ENCODE measurements around the gene PPM1H.
"Not testable (repeated sequence)": the region's sequence is repeated elsewhere in the genome, so short reads cannot be mapped to it uniquely, and the experiment has no call there.

Gene PPM1H

GRCh38 chr12:62681306-62681705 is 253.6 kb downstream of the PPM1H start:
- no peak for DNase-seq (ENCODE audit: low read depth)

DNA sequence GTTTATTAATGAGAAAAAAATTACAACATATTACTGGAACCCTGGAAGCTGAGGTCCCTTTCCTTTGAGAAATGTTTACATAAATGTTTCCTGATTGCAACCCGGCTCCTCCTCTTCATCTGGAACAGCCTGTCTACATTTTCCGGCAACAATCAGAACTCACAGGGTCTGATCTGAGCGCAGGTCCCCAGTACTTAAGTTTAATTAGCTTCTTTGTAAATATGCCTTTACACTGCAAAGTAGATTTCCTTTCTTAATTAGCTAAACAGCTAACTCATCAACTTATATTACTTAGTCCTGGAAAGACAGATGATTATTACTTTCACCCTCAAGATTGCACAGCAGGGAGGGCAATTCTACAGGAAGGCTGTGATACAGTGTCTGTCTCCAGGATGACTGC is 255.3 kb downstream of the PPM1H start:
- DNase-seq (ENCODE audit: low read depth) = no peak

DNA sequence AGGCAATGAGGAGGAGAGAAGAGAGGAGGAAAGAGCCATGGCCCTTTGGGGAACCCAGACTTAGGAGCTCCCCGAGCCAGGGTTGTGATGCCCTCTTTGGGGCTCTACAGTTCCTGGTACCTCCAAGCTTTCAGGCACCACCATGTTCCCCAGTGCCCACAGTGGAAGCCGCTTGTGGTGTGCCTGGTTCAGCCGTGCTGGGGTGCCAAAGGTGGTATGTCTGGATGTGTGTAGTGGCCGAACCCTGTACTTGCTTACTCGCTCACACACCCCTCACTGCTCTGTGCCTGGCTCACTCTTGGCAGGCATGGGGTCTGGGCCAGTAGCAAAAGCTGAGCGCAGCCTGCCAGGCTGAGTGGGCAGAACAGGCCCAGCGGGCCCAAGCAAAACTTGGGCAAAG is 257.6 kb downstream of the PPM1H start:
- no peak for DNase-seq (ENCODE audit: low read depth)

DNA sequence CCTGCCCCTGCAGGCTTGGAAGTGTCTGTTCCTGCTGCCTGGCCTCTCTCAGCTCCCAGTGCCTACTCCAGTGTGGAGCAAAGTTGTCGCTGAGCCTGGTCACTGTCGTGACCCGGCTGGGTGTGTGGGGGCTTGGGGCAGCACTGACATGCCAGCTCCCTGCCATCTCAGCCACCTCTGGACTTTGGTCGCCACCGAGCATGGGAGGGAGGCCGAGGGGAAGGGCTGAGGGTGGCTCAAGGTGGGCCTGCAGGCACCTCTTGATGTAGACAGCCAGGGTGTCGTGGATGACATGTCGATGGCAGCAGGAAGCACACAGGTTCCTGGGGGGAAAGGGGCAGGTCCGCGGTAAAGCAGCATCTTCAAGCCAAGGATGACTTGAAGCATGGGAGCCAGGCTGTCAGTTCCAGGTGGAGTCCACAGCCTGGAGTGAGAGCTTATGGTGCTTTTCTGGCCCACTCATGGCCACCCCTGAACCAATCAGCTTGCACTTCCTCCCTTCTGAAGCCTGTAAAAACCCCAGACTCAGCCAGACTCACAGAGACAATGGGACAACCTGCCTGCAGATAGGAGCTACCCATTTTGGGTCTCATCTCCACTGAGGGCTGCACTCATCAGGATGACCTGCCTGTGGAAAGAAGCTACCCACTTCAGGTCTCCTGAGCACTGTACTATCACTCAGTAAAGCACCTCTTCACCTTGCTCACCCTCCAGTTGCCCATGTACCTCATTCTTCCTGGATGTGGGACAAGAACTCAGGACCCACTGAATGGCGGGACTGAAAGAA is 258.2 kb downstream of the PPM1H start:
- no peak for DNase-seq (ENCODE audit: low read depth)

- no peak for DNase-seq (ENCODE audit: low read depth)
These were observed 261.7 kb downstream of the PPM1H start for GRCh38 chr12:62673028-62673815.

- DNase-seq (ENCODE audit: low read depth) = no peak
These were observed 263.8 kb downstream of the PPM1H start for GRCh38 chr12:62670986-62671720.

DNA sequence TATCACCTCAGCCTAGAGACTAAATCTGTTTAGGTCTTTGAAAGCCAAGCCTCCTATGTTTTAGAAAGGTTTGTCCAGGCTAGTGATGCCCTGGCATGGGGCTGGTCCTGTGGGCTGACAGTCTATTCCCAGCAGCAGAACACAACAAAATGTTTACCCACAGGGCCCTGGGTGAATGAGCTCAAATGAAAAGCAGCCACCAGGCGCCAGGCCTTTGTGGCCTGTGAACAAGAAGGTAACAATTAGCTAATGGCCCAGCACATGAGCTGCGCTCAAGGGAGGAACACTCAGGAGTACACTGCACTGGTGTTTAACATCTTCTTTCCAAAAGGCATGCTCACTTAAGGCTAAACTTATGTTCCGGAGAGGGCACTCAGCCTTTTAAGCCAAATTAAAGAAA is 266.2 kb downstream of the PPM1H start:
- no peak for DNase-seq (ENCODE audit: low read depth)

DNA sequence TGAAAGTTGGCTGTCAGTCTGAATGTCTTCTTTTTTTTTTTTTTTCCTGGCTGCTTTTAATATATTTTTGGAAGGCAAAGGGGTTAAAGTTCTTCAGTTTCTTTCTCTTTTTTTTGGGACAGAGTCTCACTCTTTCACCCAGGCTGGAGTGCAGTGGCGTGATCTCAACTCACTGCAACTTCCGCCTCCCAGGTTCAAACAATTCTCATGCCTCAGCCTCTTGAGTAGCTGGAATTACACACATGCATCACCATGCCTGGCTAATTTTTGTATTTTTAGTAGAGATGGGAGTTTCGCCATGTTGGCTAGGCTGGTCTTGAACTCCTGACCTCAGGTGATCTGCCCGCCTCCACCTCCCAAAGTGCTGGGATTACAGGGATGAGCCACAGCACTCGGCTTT is 270.0 kb downstream of the PPM1H start:
- not testable (repeated sequence) for DNase-seq (ENCODE audit: low read depth)

- no peak for DNase-seq (ENCODE audit: low read depth)
These were observed 274.2 kb downstream of the PPM1H start for GRCh38 chr12:62660756-62661155.

- no peak for DNase-seq (ENCODE audit: low read depth)
These were observed 275.3 kb downstream of the PPM1H start for GRCh38 chr12:62659453-62660295.

- no peak for DNase-seq (ENCODE audit: low read depth)
These were observed 276.0 kb downstream of the PPM1H start for GRCh38 chr12:62658910-62659309.

DNA sequence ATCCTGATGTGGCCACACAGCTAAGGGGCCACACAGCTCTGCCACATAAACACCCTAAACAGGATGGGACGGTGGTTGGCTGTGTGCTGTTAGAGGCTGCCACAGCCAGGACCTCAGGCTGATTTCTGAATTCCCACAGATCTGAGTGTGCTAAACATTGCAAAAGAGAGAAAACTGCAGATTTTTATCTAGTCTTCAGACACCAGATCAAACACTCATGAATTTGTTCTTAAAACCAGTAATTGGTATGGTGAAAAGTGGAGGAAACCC is 277.7 kb downstream of the PPM1H start:
- DNase-seq (ENCODE audit: low read depth) = no peak

DNA sequence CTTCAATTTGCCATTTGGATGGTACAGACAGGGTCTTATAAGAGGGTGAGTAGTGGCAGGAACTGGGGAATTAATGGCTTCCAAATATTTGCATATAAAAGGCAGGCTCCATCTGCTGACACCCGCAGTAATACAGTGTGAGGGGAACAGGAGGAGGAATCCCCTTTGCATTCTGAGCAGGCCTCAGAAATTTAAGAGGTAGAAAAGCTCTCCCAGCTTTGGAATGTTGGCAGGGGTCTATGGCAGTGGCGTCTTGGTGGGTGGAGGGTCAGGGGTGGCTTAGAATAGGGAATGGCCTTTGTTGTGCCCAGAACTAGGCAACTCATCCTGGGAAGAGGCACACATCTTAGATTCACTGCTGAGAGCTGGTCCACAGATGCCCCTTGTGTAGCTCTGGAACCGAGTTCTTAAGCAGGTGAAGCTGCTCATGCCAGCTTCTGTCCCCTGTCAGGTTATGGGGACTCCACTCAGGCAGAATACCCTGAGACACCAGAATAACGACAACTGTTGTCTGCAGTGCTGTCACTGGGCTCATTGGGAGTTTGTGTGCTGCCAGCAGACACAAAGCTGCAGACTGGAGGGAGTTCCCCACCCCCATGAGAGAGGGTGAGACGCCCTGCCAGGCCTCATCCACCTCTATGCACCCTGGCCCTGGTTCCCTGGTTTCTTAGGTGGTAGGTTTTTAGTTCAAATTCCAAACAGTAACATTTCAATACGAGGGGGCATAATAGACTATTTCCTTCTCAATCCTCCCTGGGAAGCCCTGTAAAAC is 278.2 kb downstream of the PPM1H start:
- DNase-seq (ENCODE audit: low read depth) = no peak

DNA sequence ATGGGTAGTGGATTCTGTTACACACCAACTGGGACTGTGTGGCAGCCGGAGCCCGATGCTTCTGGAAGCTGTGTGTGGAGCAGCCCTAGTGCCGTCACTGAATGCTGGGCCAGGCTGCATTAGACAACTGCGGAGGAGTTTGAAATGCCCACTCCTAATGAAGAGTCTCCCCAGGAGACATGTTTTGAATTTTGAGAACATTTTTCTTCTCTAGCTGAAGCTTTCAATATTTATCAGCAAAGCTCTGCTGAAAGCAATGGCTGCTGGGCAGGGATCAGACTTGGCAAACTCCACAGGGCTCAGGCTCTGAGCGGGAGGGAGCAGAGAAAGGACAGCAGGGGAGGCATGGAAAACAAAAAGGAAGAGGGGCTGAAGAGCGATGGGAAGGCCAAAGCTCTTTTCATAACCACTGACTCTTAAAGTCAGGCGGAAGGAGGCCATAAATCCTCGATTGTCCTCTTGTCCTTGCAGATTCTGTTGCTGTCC is 279.2 kb downstream of the PPM1H start:
- no peak for DNase-seq (ENCODE audit: low read depth)

DNA sequence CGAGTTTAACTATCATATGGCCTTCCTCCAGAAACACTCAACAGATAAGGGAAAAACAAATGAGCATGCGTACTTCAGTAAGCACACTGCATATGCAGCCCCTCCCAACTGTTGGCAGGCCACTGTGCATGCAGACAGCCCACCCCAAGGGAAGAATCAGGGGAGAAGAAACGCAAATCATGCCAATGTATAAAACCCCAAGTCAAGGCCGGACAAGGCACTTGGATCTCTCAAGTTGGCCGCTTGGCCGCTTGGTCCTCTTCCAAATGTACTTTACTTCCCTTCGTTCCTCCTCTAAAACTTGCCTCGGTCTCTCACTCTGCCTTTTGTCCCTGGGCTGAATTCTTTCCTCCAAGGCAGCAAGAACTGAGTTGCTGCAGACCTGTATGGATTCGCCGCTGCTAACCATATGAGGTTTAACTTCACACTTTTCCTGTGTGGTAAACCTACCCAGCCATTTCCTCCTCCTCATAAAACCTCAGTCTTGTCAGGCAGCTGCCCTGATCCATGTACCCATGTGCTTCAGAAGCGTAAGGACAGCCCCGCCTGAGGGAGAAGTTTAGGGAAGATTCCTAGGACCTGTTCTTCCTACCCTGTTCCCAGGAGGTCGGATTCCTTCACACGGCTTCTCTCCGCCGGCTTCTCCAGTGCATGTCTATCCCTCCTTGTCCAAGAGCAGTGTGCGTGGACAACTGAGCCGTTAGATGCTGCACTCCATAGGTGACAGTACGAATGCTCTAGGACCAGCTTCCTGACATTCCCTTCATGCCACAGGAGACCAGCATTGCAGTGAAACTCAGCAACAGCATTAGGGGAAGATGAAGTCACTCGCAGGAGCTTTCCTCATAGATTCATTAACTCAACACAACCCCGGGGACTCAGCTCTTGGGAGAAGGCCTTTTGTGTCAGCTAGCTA is 280.4 kb downstream of the PPM1H start:
- DNase-seq (ENCODE audit: low read depth) = no peak

GRCh38 chr12:62653740-62654139 is 281.2 kb downstream of the PPM1H start:
- DNase-seq (ENCODE audit: low read depth) = no peak

GRCh38 chr12:62653304-62653703 is 281.6 kb downstream of the PPM1H start:
- no peak for DNase-seq (ENCODE audit: low read depth)

DNA sequence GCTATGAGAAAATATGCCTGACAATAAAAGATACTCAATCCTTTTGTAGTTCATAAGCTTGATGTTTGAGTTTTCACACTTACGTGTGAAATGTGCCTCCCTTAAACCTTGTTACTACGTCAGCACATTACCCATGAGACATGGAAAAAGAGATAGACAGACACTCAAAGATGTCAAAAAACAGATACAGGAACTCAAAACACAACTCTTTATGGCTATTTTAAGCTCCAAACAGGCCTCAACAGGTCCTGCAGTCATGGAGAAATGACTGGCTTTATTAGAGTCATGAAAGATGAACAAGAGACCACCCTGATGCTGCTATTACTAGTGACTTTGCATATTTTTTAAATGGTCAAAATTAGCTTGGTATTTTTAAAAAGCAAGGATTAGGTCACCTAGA is 283.8 kb downstream of the PPM1H start:
- DNase-seq (ENCODE audit: low read depth) = no peak

DNA sequence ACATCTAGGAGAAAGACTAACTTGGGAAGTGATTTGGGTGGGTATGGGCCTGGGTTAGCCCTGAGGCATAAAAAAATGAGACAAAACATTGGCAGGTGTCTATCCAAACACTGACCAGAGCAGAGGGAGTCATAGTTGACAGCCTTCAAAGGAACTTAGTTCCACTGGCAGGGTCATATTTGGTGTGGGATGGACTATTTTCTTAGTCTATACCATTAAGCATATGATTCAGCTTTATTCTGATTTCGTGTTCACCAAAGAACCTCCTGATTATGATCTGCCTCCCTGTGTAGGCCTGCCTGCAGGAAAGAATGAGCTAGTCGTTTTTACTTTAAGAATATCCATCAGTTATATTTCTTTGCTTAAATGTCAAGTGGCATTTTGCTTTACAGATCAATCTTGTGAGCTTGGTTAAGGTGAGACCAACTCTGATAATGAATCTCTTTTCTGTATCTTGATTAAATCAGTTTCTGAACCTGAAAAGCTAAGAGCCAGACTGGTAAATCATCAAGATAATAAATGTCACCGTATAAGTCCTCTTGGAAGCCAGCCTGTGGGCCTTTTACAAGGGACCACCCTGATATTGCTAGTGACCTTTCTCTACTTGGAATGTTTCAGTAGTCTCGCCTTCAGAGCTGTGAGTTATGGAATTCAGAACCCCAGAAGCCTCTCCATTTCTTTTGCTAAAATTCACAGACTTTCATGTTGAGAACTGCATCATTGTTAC is 285.4 kb downstream of the PPM1H start:
- no peak for DNase-seq (ENCODE audit: low read depth)
